Heart left ventricle (tissue), 16 donors: ENCODE data around the gene OPCML. TPM values are rescaled to one million over a fixed set of nuclear protein-coding genes. Genes with fewer than 3 reads are reported as not detected.
A peak's percentile ranks its signal among the peaks of the same experiment; 100 is the strongest.

ENCODE experiments used
- ATAC-seq, 4 donors: fragments of 200-7000 bp; cut with Tn5 transposase; one replicate each; pipeline ENCODE4 v1.9.1; 2020 to 2022; ENCODE audit warnings: moderate library complexity in 4 of 4, mild to moderate bottlenecking in 3 of 4, moderate number of reproducible peaks in 1 of 4
- DNase-seq, 5 donors: peaks; one replicate each; pipeline ENCODE4 v3.0.0-alpha.2; 2020
- H3K27ac ChIP-seq, 12 donors: fragments of 200-600 bp; sonication (generic) in 4 of 12; one replicate each; pipeline versions ENCODE4 v1.5.0 to v1.8.0; 2016 to 2022; ENCODE audit warnings: mild to moderate bottlenecking in 2 of 12
- H3K27me3 ChIP-seq, 9 donors: fragments of 200-600 bp; sonication (generic) in 2 of 9; one replicate each; pipeline versions ENCODE4 v1.5.1 to v1.8.0; 2016 to 2022; ENCODE audit warnings: mild to moderate bottlenecking in 3 of 9
- H3K36me3 ChIP-seq, 9 donors: fragments of 200-600 bp; sonication (generic) in 2 of 9; one replicate each; pipeline versions ENCODE4 v1.5.0 to v1.8.0; 2018 to 2022; ENCODE audit warnings: mild to moderate bottlenecking in 2 of 9
- H3K4me1 ChIP-seq, 12 donors: fragments of 200-600 bp; sonication (generic) in 4 of 12; one replicate each; pipeline versions ENCODE4 v1.5.0 to v1.8.0; 2016 to 2022; ENCODE audit warnings: mild to moderate bottlenecking in 3 of 12
- H3K4me3 ChIP-seq, 12 donors: fragments of 200-600 bp; sonication (generic) in 4 of 12; one replicate each; pipeline versions ENCODE4 v1.5.0 to v1.8.0; 2017 to 2022; ENCODE audit warnings: mild to moderate bottlenecking in 9 of 12, moderate library complexity in 4 of 12
- H3K9me3 ChIP-seq, 12 donors: fragments of 200-600 bp; sonication (generic) in 4 of 12; one replicate each; pipeline versions ENCODE4 v1.5.0 to v1.8.0; 2016 to 2022; ENCODE audit warnings: mild to moderate bottlenecking in 1 of 12
- POLR2A ChIP-seq, 2 donors: fragments of 450-650 bp; IDR thresholded peaks; one replicate each; pipeline ENCODE4 v1.6.1; 2017; ENCODE audit warnings: antibody characterized with exemption in 2 of 2, mild to moderate bottlenecking in 2 of 2, moderate library complexity in 2 of 2
- WGBS, 4 donors: extraction: QIAGEN DNeasy Blood & Tissue Kit in 2 of 4; methylation state at CpG; one replicate each; pipeline versions ENCODE4 v1.1.5 to v1.1.7; 2013 to 2018; 5-methylcytosine and 5-hydroxymethylcytosine counted together
- intact Hi-C, 10 donors: fragments of 100-400 bp; cut with DNase I; formaldehyde crosslinking; loops; one replicate each; pipeline versions ENCODE4 v1.11.1 to v1.14.2; 2022
- polyA plus RNA-seq, 2 donors: library from polyadenylated mRNA; stranded (reverse); fragments of 200-250 nt; gene quantifications; one replicate each; pipeline ENCODE4 v1.2.3, GENCODE V29; 2013
- total RNA-seq, 9 donors: library from RNA; depleted of rRNA in 2 of 9; stranded (reverse); fragments of >200 nt in 2 of 9; fragmentation: NEBNext Ultra II Directional in 3 of 9; extraction: Animal tissue kit (Norgen Biotek cat#: 25700) in 3 of 9; gene quantifications; one replicate each; pipeline versions ENCODE4 v1.1.0 to v1.2.4, GENCODE V29; 2016 to 2023
- TF ChIP-seq, protein P1 (sequence below), 12 donors: fragments of 200-600 bp; sonication (generic) in 4 of 12; IDR thresholded peaks; one replicate each; pipeline versions ENCODE4 v1.5.0 to v1.8.0; 2018 to 2022; ENCODE audit warnings: antibody characterized with exemption in 12 of 12, mild to moderate bottlenecking in 5 of 12
- donor health status: ischemic (EF 13 %, LVEDD 7.1; RV severe dilation, severe dysfunction).
- donor health status: healthy with polysubstance abuse.
- donor health status: DM: no; HTN: yes; CAD: no.
- donor health status: DM: no; HTN: no; CAD: no.
- donor health status: ischemic (EF 25% LVEDD 6.9; RV normal size, moderate dysfunction).
- donor health status: ischemic (EF 25% LVEDD 5.7; RV mildly dilated, moderate dysfunction).
- donor health status: healthy.
- donor health status: DM: yes; HTN: yes; CAD: no.
- donor health status: ischemic (EF 35%, LVEDD 5.7; RV mildly dilated, moderate dysfunction).
- donor health status: nonischemic (EF 11% LVEDD 7.7; RV severe dilation, severe dysfunction).
- donor health status: DM: yes; HTN: yes; CAD: no.
- donor health status: PGD.
- donor health status: ischemic (EF 29% LVEDD 5.4; RV normal size, mild dysfunction).
- donor health status: nonischemic (EF 23%, LVEDD 6.1; RV moderate dilation, normal function).

The OPCML gene
- total and polyA plus RNA-seq, 11 donors = 0.04 to 1.3 (median 0.23) TPM; not detected in 3

GRCh38 chr11:133548641-133549040 lies 16.3 kb upstream of the OPCML start:
- TF ChIP-seq, protein P1, sequence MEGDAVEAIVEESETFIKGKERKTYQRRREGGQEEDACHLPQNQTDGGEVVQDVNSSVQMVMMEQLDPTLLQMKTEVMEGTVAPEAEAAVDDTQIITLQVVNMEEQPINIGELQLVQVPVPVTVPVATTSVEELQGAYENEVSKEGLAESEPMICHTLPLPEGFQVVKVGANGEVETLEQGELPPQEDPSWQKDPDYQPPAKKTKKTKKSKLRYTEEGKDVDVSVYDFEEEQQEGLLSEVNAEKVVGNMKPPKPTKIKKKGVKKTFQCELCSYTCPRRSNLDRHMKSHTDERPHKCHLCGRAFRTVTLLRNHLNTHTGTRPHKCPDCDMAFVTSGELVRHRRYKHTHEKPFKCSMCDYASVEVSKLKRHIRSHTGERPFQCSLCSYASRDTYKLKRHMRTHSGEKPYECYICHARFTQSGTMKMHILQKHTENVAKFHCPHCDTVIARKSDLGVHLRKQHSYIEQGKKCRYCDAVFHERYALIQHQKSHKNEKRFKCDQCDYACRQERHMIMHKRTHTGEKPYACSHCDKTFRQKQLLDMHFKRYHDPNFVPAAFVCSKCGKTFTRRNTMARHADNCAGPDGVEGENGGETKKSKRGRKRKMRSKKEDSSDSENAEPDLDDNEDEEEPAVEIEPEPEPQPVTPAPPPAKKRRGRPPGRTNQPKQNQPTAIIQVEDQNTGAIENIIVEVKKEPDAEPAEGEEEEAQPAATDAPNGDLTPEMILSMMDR (IDR thresholded peaks at IDR 0.05) = no peak
- no peak for TF ChIP-seq POLR2A (IDR thresholded peaks at IDR 0.05)
- DNase-seq (no peak), ATAC-seq (no peak)
- WGBS, 4 donors = 88 to 93% (median 91%) methylated on average over 7 of the region's 7 CpGs
- no peaks in the 10 kb centered on the region for H3K36me3 ChIP-seq
- peaks cover 0 to 3% (median 0%) of the 10 kb centered on the region in 12 donors for H3K4me1 ChIP-seq
- no peak overlapping the region for H3K27ac ChIP-seq
- no peak overlapping the region for H3K4me3 ChIP-seq
- peaks cover 0 to 5% (median 0%) of the 10 kb centered on the region in 9 donors for H3K27me3 ChIP-seq
- intact Hi-C loops = no loop called here
- H3K9me3 ChIP-seq = no peaks in the 10 kb centered on the region

- no peak overlapping the region for H3K4me3 ChIP-seq
- intact Hi-C loops = no loop called here
- peaks cover 0 to 7% (median 0%) of the 10 kb centered on the region in 9 donors for H3K27me3 ChIP-seq
- TF ChIP-seq, protein P1 (IDR thresholded peaks at IDR 0.05) = no peak
- no peak for TF ChIP-seq POLR2A (IDR thresholded peaks at IDR 0.05)
- H3K9me3 ChIP-seq = no peaks in the 10 kb centered on the region
- H3K4me1 ChIP-seq = peaks cover 0 to 3% (median 0%) of the 10 kb centered on the region in 12 donors
- H3K27ac ChIP-seq = no peak overlapping the region
- no peaks in the 10 kb centered on the region for H3K36me3 ChIP-seq
- peak in 2 of 4 donors; percentile 44 to 57 for ATAC-seq
- DNase-seq = no peak
- 31 to 51% (median 42%) methylated on average over 12 of the region's 12 CpGs for WGBS, 4 donors
These were observed 15.7 kb upstream of the OPCML start for GRCh38 chr11:133547808-133548494.

- 67 to 76% (median 73%) methylated on average over 7 to 8 of the region's 8 CpGs for WGBS, 4 donors
- intact Hi-C loops = no loop called here
- H3K4me1 ChIP-seq = peaks cover 0 to 3% (median 0%) of the 10 kb centered on the region in 12 donors
- no peak overlapping the region for H3K27ac ChIP-seq
- H3K4me3 ChIP-seq = no peak overlapping the region
- ATAC-seq = no peak
- DNase-seq = no peak
- H3K9me3 ChIP-seq = no peaks in the 10 kb centered on the region
- H3K27me3 ChIP-seq = peaks cover 0 to 7% (median 0%) of the 10 kb centered on the region in 9 donors
- H3K36me3 ChIP-seq = no peaks in the 10 kb centered on the region
- TF ChIP-seq POLR2A (IDR thresholded peaks at IDR 0.05) = no peak
- TF ChIP-seq, protein P1 (IDR thresholded peaks at IDR 0.05) = no peak
These were observed 13.0 kb upstream of the OPCML start for GRCh38 chr11:133545199-133545803.

DNA sequence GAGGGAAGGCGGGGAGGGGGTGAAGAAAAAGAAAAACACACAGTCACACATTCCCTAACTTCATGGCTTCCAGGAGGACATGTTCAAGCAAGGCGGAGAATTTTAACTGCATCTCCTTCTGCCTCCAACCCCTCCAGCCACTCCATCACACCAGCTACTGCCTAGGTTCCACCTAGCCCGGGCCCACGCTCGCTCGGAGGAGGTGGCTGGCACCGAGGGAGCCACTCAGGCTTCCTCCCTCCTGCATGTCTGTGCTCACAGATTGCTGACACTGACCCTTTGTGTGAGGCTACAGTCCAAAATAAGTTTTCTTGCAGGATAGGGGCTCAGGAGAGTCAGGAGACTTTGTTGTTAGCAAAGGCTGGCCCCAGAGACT lies 9.4 kb upstream of the OPCML start:
- Histone ChIP-seq H3K9me3 (no peaks in the 10 kb centered on the region), H3K36me3 (no peaks in the 10 kb centered on the region), H3K27me3 (peaks cover 0 to 7% (median 0%) of the 10 kb centered on the region in 9 donors), H3K27ac (no peak overlapping the region), H3K4me1 (no peaks in the 10 kb centered on the region), H3K4me3 (no peak overlapping the region)
- WGBS, 4 donors = 61 to 73% (median 71%) methylated on average over 7 of the region's 7 CpGs
- no peak for ATAC-seq
- intact Hi-C loops = no loop called here
- TF ChIP-seq, protein P1 (IDR thresholded peaks at IDR 0.05) = no peak
- TF ChIP-seq POLR2A (IDR thresholded peaks at IDR 0.05) = no peak
- no peak for DNase-seq
